H1 (cell line): ENCODE data around the gene ACBD4. TPM values are rescaled to one million over a fixed set of nuclear protein-coding genes. Genes with fewer than 3 reads are reported as not detected.

ENCODE experiments used
- CTCF ChIA-PET: fragments of 300-600 bp; sonication (Branson Sonifier 250); formaldehyde crosslinking; loops from one replicate; lab custom pipeline; 2021; ENCODE audit not compliant: partially characterized antibody; lab: Charles Lee
- POLR2A ChIA-PET: fragments of 300-600 bp; sonication (Branson Sonifier 250); formaldehyde crosslinking; loops from one replicate; lab custom pipeline; 2021; ENCODE audit warnings: inconsistent platforms; ENCODE audit not compliant: partially characterized antibody; lab: Charles Lee
- DNase-seq, 2 experiments: peaks; one replicate each; pipeline versions ENCODE4 v3.0.0 to v3.0.0-alpha.2; 2010 to 2022; ENCODE audit warnings: low spot score in 2 of 2, low read depth in 1 of 2, mixed read lengths in 1 of 2
- FAIRE-seq: peaks from 2 replicates; lab custom pipeline; 2011; peaks lifted over from hg19 to GRCh38; lab: Jason Lieb, UNC
- H2AFZ ChIP-seq: 2 replicates; pipeline ENCODE4 v1.8.1; 2012; ENCODE audit warnings: low read length, inconsistent platforms
- H2AK5ac ChIP-seq: 2 replicates; pipeline ENCODE4 v1.6.1; 2013; ENCODE audit warnings: low read depth, low read length
- H2BK120ac ChIP-seq: replicated peaks from 2 replicates; pipeline ENCODE3; 2013; ENCODE audit warnings: low read depth, low read length, inconsistent platforms
- H2BK12ac ChIP-seq: 2 replicates; pipeline ENCODE4 v1.6.1; 2013; ENCODE audit warnings: low read depth, low read length
- H2BK15ac ChIP-seq: 2 replicates; pipeline ENCODE4 v1.6.1; 2013; ENCODE audit warnings: low read length
- H2BK20ac ChIP-seq: 2 replicates; pipeline ENCODE4 v1.6.1; 2013; ENCODE audit warnings: low read length
- H2BK5ac ChIP-seq: 2 replicates; pipeline ENCODE4 v1.6.1; 2013; ENCODE audit warnings: low read depth, low read length
- H3K14ac ChIP-seq: 2 replicates; pipeline ENCODE4 v1.6.1; 2013; ENCODE audit warnings: inconsistent platforms; ENCODE audit not compliant: insufficient read length
- H3K18ac ChIP-seq: 2 replicates; pipeline ENCODE4 v1.6.1; 2013; ENCODE audit warnings: low read length; ENCODE audit errors: extremely low read depth
- H3K23ac ChIP-seq: 2 replicates; pipeline ENCODE4 v1.6.1; 2013; ENCODE audit warnings: inconsistent platforms; ENCODE audit not compliant: insufficient read length
- H3K23me2 ChIP-seq: 2 replicates; pipeline ENCODE4 v1.6.1; 2013; ENCODE audit warnings: low read depth, low read length
- H3K27ac ChIP-seq: 2 replicates; pipeline ENCODE4 v1.6.1; 2011; ENCODE audit warnings: low read depth, low read length, inconsistent platforms
- H3K27me3 ChIP-seq, 4 experiments: replicated peaks in 1 of 4; 1 replicate in 1 of 4; 2 replicates in 3 of 4; pipeline versions ENCODE4 v1.6.1 to v1.8.1; 2011 to 2013; ENCODE audit warnings: low read length in 3 of 4, mild to moderate bottlenecking in 3 of 4, inconsistent platforms in 2 of 4, mixed read lengths in 2 of 4, moderate library complexity in 1 of 4; ENCODE audit not compliant: control insufficient read depth in 3 of 4, insufficient read depth in 3 of 4; ENCODE audit errors: extremely low read depth in 1 of 4
- H3K36me3 ChIP-seq, 4 experiments: 2 replicates each; pipeline versions ENCODE4 v1.6.1 to v1.8.1; 2011 to 2013; ENCODE audit warnings: mild to moderate bottlenecking in 4 of 4, low read length in 3 of 4, moderate library complexity in 2 of 4, control low read depth in 1 of 4, inconsistent platforms in 1 of 4; ENCODE audit not compliant: insufficient read depth in 4 of 4, control insufficient read depth in 2 of 4
- H3K4ac ChIP-seq: replicated peaks from 2 replicates; pipeline ENCODE3; 2013; ENCODE audit warnings: low read length, low read depth, mixed read lengths, inconsistent platforms; ENCODE audit not compliant: insufficient read length
- H3K4me1 ChIP-seq, 4 experiments: replicated peaks in 1 of 4; 1 replicate in 1 of 4; 2 replicates in 3 of 4; pipeline versions ENCODE4 v1.6.1 to v1.8.1; 2011 to 2013; ENCODE audit warnings: low read length in 3 of 4, inconsistent platforms in 2 of 4, mixed read lengths in 1 of 4; ENCODE audit not compliant: insufficient read depth in 4 of 4, control insufficient read depth in 3 of 4
- H3K4me2 ChIP-seq, 2 experiments: 2 replicates each; pipeline versions ENCODE4 v1.6.1 to v1.8.1; 2011 to 2013; ENCODE audit warnings: low read depth in 2 of 2, low read length in 2 of 2, control low read depth in 1 of 2, inconsistent platforms in 1 of 2, mild to moderate bottlenecking in 1 of 2; ENCODE audit not compliant: insufficient read depth in 1 of 2
- H3K4me3 ChIP-seq, 4 experiments: fragments of 200-600, 300-600 bp in 1 of 4; sonication (generic), shearing (Covaris generic), sonication (Bioruptor Twin) in 1 of 4; 2 replicates each; pipeline versions ENCODE4 v1.5.1 to v1.8.1; 2011 to 2016; ENCODE audit warnings: low read length in 4 of 4, low read depth in 3 of 4, control low read depth in 2 of 4, inconsistent platforms in 2 of 4, mild to moderate bottlenecking in 2 of 4, mixed read lengths in 1 of 4, moderate library complexity in 1 of 4; ENCODE audit not compliant: insufficient read depth in 2 of 4; ENCODE audit errors: extremely low read depth in 1 of 4
- H3K56ac ChIP-seq: replicated peaks from 2 replicates; pipeline ENCODE3; 2013; ENCODE audit warnings: low read depth, mild to moderate bottlenecking, mixed read lengths, low read length, inconsistent platforms; ENCODE audit not compliant: insufficient read length
- H3K79me1 ChIP-seq: 2 replicates; pipeline ENCODE4 v1.6.1; 2013; ENCODE audit warnings: low read depth, low read length, control low read depth
- H3K79me2 ChIP-seq, 2 experiments: 2 replicates each; pipeline versions ENCODE4 v1.6.1 to v1.8.1; 2012 to 2013; ENCODE audit warnings: low read length in 2 of 2, mild to moderate bottlenecking in 2 of 2, inconsistent platforms in 1 of 2; ENCODE audit not compliant: insufficient read depth in 2 of 2, control insufficient read depth in 1 of 2
- H3K9ac ChIP-seq, 4 experiments: replicated peaks in 1 of 4; 1 replicate in 1 of 4; 2 replicates in 3 of 4; pipeline versions ENCODE4 v1.6.1 to v1.8.1; 2011 to 2013; ENCODE audit warnings: low read depth in 3 of 4, low read length in 3 of 4, control low read depth in 2 of 4, mild to moderate bottlenecking in 2 of 4, moderate library complexity in 2 of 4, inconsistent platforms in 1 of 4; ENCODE audit errors: extremely low read depth in 1 of 4
- H3K9me3 ChIP-seq, 2 experiments: 2 replicates each; pipeline versions ENCODE4 v1.6.1 to v1.8.1; 2012 to 2013; ENCODE audit warnings: mild to moderate bottlenecking in 2 of 2, moderate library complexity in 2 of 2, control low read depth in 1 of 2, inconsistent platforms in 1 of 2, low read depth in 1 of 2, low read length in 1 of 2, mixed read lengths in 1 of 2; ENCODE audit not compliant: insufficient read depth in 2 of 2
- H4K20me1 ChIP-seq, 2 experiments: replicated peaks in 1 of 2; 2 replicates each; pipeline versions ENCODE3 to v1.8.1; 2011 to 2013; ENCODE audit warnings: inconsistent platforms in 2 of 2, low read length in 2 of 2, mild to moderate bottlenecking in 1 of 2; ENCODE audit not compliant: insufficient read depth in 2 of 2, control insufficient read depth in 1 of 2
- H4K5ac ChIP-seq: 2 replicates; pipeline ENCODE4 v1.6.1; 2013; ENCODE audit warnings: low read length, low read depth, mixed read lengths, inconsistent platforms; ENCODE audit not compliant: insufficient read length
- H4K8ac ChIP-seq: 2 replicates; pipeline ENCODE4 v1.8.0; 2013; ENCODE audit warnings: mild to moderate bottlenecking, moderate library complexity, low read length, inconsistent platforms; ENCODE audit not compliant: insufficient read depth; ENCODE audit errors: extremely low read depth
- H4K91ac ChIP-seq: replicated peaks from 2 replicates; pipeline ENCODE3; 2013; ENCODE audit warnings: low read length, mixed read lengths, inconsistent platforms; ENCODE audit not compliant: insufficient read length
- ATF2 ChIP-seq: IDR thresholded peaks from 2 replicates; pipeline ENCODE4 v1.6.1; 2012; ENCODE audit warnings: low read length, inconsistent platforms
- BACH1 ChIP-seq: IDR thresholded peaks from 2 replicates; pipeline ENCODE4 v1.6.1; 2012; ENCODE audit warnings: low read length, improper control_type of control experiment
- MAX ChIP-seq: IDR thresholded peaks from 2 replicates; pipeline ENCODE4 v1.6.1; 2012; ENCODE audit warnings: inconsistent platforms
- POU5F1 ChIP-seq: IDR thresholded peaks from 2 replicates; pipeline ENCODE4 v1.6.1; 2011; ENCODE audit warnings: low read depth, mild to moderate bottlenecking, low read length, moderate library complexity
- RAD21 ChIP-seq, 2 experiments: IDR thresholded peaks in 1 of 2; conservative IDR thresholded peaks in 1 of 2; 2 replicates each; pipeline ENCODE4 v1.6.1; 2011; ENCODE audit warnings: low read depth in 2 of 2, low read length in 2 of 2, improper control_type of control experiment in 1 of 2, inconsistent platforms in 1 of 2, mild to moderate bottlenecking in 1 of 2, moderate library complexity in 1 of 2
- SUZ12 ChIP-seq: fragments of 200-600 bp; sonication (generic); IDR thresholded peaks from 2 replicates; pipeline ENCODE4 v1.6.1; 2012; ENCODE audit warnings: mild to moderate bottlenecking, inconsistent platforms, low read length, moderate library complexity, mixed read lengths
- TAF1 ChIP-seq: IDR thresholded peaks from 2 replicates; pipeline ENCODE4 v1.6.1; 2011; ENCODE audit warnings: mild to moderate bottlenecking, low read depth, low read length
- TEAD4 ChIP-seq: IDR thresholded peaks from 2 replicates; pipeline ENCODE4 v1.6.1; 2012; ENCODE audit warnings: low read depth, low read length, inconsistent platforms, mixed read lengths
- WGBS, 2 experiments: shearing (Covaris generic) in 1 of 2; methylation state at CpG; one replicate each; pipeline versions ENCODE4 v1.1.6 to v1.1.7; 2013 to 2015; ENCODE audit warnings: low lambda C conversion rate in 2 of 2, mixed read lengths in 2 of 2, inconsistent platforms in 1 of 2, low coverage in 1 of 2, missing lambda C conversion rate in 1 of 2; ENCODE audit not compliant: insufficient replicate concordance in 2 of 2, insufficient coverage in 1 of 2, insufficient read length in 1 of 2; ENCODE audit errors: extremely low coverage in 1 of 2, missing lambda C conversion rate in 1 of 2; 5-methylcytosine and 5-hydroxymethylcytosine counted together
- polyA plus RNA-seq, 7 experiments: library from polyadenylated mRNA; depleted of rRNA in 3 of 7; stranded (reverse) in 5 of 7; unstranded in 2 of 7; fragments of >200 nt in 5 of 7; fragments of 200-250 nt in 2 of 7; gene quantifications; 1 replicate in 5 of 7; 2 replicates in 1 of 7; 4 replicates in 1 of 7; pipeline versions ENCODE4 v1.2.1 to v1.2.3, GENCODE V29; 2011 to 2013; ENCODE audit warnings: missing spikeins in 2 of 7, mixed read lengths in 2 of 7
- total RNA-seq: library from RNA; stranded (reverse); fragmentation: NEBNext Ultra II Directional; extraction: Animal tissue kit (Norgen Biotek cat#: 25700); gene quantifications from 2 replicates; pipeline ENCODE4 v1.2.1, GENCODE V29; 2021

The ACBD4 gene
- total and polyA plus RNA-seq, 2 of the 8 experiments (the other 6 are each of a cell fraction or from before 2014, with no cell fraction given), result 7.3 to 10.7 TPM

- Histone ChIP-seq H4K5ac (no peak overlapping the region), H4K20me1 (no peaks in the 10 kb centered on the region), H2AFZ (no peak overlapping the region), H3K14ac (no peak overlapping the region), H2BK15ac (peak overlapping the region; percentile 40; the same call in 1 of the 2 replicates), H3K4me1 (peaks cover 5 to 29% (median 26%) of the 10 kb centered on the region in 4 experiments), H3K56ac (no peak overlapping the region), H2BK120ac (peak overlapping the region; percentile 77), H3K79me2 (no peaks in the 10 kb centered on the region), H3K36me3 (peaks cover 0 to 4% (median 2%) of the 10 kb centered on the region in 4 experiments; a peak in 1 of 8 replicates), H3K9me3 (no peaks in the 10 kb centered on the region), H3K23ac (no peak overlapping the region), H3K23me2 (no peaks in the 10 kb centered on the region; the same call in 1 of the 2 replicates), H3K79me1 (no peaks in the 10 kb centered on the region), H3K27ac (peak overlapping the region; percentile 64), H2BK5ac (peak overlapping the region; percentile 98), H2BK20ac (peak overlapping the region; percentile 9; the same call in 1 of the 2 replicates), H4K91ac (peak overlapping the region; percentile 92), H3K18ac (peak overlapping the region; percentile 96), H3K27me3 (no peaks in the 10 kb centered on the region), H4K8ac (no peak overlapping the region), H2AK5ac (0 out of 2 replicates have a peak overlapping the region, but pooled peaks have one; percentile 92), H3K9ac (peak overlapping the region in 1 of 4 experiments; percentile 34; a peak in 1 of 7 replicates), H3K4ac (no peak overlapping the region), H3K4me3 (peak overlapping the region in 1 of 4 experiments; percentile 28; a peak in 2 of 8 replicates), H2BK12ac (peak overlapping the region; percentile 97; the same call in 1 of the 2 replicates), H3K4me2 (peak overlapping the region; percentile 12 to 58)
- 54% methylated on average over 9 of the region's 10 CpGs; no CpG with 5 or more reads in 1 of the 2 experiments for WGBS, 2 experiments
- ChIA-PET CTCF (interaction anchor here (0.6 to 10.0 kb wide), 15 partner anchors 10 to 228 kb away, joined by 3 to 103 read pairs (median 6); partner anchors contain the start of genes ACBD4, HEXIM1 and HEXIM2), POLR2A (interaction anchor here (0.8 to 26.8 kb wide), 10 partner anchors 8 to 278 kb away, joined by 3 to 1076 read pairs (median 9); partner anchors contain the start of genes HEXIM1, HEXIM2 and NMT1)
- peak in 1 of 2 experiments; percentile 70 for DNase-seq
- peak; percentile 32 for FAIRE-seq
- TF ChIP-seq TAF1, result peak; percentile 44; the same call in 1 of the 2 replicates
- TF ChIP-seq TEAD4, result peak; percentile 57; the same call in 1 of the 2 replicates
- TF ChIP-seq POU5F1, result no peak
- no peak for TF ChIP-seq ATF2
- 0 out of 2 replicates have a peak, but pooled peaks have one; percentile 21 for TF ChIP-seq MAX
- TF ChIP-seq BACH1, result no peak
- no peak for TF ChIP-seq SUZ12
- no peak for TF ChIP-seq RAD21 (IDR thresholded peaks at IDR 0.05 in 1 of 2, conservative IDR thresholded peaks at IDR 0.05 in 1 of 2; ENCODE audit: low read depth in 2 of 2, low read length in 2 of 2)
These were observed 37.2 kb downstream of the ACBD4 start for GRCh38 chr17:45172541-45173286.
